LNCAP (cell line): ENCODE results near the gene ZNF304.

ENCODE experiments used
- TF ChIP-seq, protein P1 (sequence below): fragments of 450-650 bp; IDR thresholded peaks from 2 replicates; pipeline ENCODE4 v1.5.1; 2017; ENCODE audit warnings: mild to moderate bottlenecking

Gene ZNF304

DNA sequence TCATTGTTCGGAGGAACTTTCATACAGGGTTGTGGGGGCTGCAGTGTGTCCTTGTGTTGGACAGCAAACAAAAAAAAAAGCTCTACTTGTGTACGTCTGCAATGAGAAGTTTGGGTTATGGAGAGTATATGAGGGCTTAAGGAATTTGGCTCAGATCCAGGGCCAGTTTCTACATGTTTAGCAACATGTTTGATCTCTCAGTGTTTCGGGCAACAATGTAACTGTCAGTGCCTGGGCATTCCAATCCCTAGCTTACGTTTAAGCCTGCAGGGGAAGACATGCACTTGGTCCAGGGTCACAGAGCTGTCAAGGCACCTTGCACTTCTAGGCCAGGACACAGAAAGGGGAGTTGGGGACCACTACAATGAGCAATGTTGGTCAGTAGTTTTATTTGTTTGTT, 16.9 kb upstream of the ZNF304 start:
- TF ChIP-seq, protein P1, sequence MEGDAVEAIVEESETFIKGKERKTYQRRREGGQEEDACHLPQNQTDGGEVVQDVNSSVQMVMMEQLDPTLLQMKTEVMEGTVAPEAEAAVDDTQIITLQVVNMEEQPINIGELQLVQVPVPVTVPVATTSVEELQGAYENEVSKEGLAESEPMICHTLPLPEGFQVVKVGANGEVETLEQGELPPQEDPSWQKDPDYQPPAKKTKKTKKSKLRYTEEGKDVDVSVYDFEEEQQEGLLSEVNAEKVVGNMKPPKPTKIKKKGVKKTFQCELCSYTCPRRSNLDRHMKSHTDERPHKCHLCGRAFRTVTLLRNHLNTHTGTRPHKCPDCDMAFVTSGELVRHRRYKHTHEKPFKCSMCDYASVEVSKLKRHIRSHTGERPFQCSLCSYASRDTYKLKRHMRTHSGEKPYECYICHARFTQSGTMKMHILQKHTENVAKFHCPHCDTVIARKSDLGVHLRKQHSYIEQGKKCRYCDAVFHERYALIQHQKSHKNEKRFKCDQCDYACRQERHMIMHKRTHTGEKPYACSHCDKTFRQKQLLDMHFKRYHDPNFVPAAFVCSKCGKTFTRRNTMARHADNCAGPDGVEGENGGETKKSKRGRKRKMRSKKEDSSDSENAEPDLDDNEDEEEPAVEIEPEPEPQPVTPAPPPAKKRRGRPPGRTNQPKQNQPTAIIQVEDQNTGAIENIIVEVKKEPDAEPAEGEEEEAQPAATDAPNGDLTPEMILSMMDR, result no peak

DNA sequence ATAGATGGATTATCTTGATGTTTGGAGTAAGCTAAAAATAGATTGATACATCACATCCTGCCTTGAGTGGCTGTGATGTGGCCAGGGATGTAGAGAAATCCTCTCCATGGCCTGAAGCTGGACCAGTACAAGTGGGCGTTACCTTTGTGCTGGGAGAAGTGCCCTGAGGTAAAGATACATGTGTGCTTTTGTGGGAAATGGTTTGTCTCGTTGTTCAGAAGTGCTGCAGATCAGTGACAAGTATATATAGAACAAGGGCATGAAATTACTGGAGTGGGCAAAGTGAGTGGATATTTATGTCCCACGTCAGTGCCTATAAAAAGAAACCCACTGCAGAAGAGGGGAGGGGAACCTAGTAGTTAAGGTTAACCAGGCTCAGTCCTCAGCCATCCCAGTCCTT, 12.2 kb upstream of the ZNF304 start:
- TF ChIP-seq, protein P1, result no peak

DNA sequence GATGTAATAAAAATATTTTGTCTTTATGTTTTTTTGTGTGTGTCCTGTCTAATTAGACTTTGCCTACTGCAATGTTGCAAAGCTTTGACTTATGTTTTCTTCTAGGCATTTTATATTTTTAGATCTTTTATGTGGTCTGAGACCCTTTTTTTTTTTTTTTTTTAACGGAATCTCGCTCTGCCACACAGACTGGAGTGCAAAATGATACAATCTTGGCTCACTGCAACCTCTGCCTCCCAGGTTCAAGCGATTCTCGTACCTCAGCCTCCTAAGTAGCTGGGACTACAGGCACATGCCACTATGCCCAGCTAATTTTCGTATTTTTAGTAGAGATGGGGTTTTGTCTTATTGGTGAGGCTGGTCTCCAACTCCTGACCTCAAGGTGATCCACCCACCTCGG, 8.5 kb upstream of the ZNF304 start:
- TF ChIP-seq, protein P1, result no peak

DNA sequence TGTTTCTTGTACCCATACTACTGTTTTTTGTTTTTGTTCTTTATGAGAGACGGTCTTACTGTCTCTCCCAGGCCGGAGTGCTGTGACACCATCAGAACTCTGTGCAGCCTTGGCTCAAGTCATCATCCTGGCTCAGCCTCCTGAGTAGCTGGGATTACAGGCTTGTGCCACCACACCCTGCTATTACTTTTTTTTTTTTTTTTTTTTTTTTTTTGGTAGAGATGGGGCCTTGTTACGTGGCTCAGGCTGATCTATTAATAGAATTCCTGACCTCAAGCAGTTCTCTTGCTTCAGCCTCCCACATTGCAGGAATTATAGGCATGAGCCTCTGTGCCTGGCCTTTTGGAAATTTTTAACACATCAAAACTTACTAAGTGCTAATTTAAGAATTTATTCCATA, 2.9 kb upstream of the ZNF304 start:
- TF ChIP-seq, protein P1, result no peak

DNA sequence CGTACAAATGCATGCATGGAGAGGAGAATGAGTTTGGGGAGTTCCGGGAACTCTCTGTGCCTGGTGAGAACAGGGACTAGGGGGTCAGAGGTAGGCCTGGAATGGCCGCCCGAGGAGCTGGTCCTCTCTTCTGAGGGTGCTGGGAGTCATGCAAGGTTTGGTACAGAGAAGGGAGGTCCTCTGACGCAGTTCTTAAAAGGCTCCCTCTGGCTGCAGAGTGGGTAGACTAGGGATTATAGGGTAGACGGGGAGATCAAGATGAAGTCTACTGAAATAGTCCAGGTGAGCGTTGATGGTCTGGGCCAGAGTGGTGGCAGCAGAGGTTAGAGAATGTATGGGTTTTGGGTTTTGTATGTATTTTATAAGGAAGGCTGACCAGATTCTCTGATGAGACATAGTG, 796 bp downstream of the ZNF304 start:
- TF ChIP-seq, protein P1, result no peak

DNA sequence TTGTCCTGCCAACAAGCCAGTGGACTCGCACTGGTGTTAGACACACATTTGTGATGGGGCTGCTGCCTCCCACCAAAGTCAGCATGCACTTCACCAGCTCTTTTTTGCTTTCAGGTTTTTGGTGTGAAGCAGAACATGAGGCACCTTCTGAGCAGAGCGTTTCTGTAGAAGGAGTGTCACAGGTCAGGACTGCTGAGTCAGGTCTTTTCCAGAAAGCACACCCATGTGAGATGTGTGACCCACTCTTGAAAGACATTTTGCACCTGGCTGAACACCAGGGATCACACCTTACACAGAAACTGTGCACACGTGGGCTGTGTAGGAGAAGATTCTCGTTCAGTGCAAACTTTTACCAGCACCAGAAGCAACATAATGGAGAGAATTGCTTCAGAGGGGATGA, 4.8 kb downstream of the ZNF304 start:
- TF ChIP-seq, protein P1, result no peak

DNA sequence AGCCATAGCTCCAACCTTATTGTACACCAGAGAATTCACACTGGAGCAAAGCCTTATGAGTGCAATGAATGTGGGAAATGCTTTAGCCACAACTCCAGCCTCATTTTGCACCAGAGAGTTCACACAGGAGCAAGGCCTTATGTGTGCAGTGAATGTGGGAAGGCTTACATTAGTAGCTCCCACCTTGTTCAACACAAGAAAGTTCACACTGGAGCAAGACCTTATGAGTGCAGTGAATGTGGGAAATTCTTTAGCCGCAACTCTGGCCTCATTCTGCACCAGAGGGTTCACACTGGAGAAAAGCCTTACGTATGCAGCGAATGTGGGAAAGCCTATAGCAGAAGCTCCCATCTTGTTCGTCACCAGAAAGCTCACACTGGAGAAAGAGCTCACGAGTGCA, 6.3 kb downstream of the ZNF304 start:
- TF ChIP-seq, protein P1, result no peak

DNA sequence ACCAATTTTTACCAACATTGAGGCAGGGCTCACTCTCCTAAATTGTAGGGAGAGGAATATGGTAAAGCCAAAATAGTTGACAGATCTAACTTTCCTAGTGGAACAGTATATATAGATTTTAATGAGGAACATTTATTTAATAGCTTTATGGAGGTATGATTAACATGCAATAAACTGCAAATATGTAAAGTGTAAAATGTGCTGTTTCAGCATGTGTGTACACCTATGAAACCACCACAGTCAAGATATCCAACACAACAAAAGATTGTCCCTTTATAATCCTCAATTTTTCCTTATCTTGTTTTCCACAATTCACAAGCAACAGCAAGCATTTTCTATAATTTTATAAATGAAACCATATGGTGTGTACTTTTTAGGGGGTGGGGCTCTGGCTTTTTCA, 8.2 kb downstream of the ZNF304 start:
- TF ChIP-seq, protein P1, result no peak
